Glomerular visceral epithelial cell (primary cell): ENCODE measurements around the gene SASH1.
A peak's percentile ranks its signal among the peaks of the same experiment; 100 is the strongest.
"Not testable (repeated sequence)": the region's sequence is repeated elsewhere in the genome, so short reads cannot be mapped to it uniquely, and the experiment has no call there.

ENCODE experiments used
- DNase-seq: peaks from one replicate; pipeline ENCODE4 v3.0.0-alpha.2; 2016; ENCODE audit errors: extremely low spot score

The SASH1 gene

DNA sequence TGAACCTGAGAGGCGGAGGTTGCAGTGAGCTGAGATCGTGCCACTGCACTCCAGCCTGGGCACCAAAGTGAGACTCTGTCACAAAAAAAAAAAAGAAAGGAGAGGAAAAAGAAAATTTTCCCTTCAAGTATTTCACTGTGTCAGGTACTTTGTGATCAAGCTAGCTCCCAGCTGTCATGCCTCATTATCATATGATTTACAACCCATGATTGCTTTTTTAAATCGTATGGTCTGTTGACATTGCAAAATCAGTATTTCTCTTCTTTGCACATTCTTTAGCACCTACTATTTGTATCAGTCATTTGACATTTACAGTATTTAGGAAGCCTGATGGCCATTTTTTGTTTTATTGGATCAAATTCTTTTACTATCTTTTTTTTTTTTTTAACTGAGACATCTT lies 22.4 kb downstream of the SASH1 start:
- no peak for DNase-seq

DNA sequence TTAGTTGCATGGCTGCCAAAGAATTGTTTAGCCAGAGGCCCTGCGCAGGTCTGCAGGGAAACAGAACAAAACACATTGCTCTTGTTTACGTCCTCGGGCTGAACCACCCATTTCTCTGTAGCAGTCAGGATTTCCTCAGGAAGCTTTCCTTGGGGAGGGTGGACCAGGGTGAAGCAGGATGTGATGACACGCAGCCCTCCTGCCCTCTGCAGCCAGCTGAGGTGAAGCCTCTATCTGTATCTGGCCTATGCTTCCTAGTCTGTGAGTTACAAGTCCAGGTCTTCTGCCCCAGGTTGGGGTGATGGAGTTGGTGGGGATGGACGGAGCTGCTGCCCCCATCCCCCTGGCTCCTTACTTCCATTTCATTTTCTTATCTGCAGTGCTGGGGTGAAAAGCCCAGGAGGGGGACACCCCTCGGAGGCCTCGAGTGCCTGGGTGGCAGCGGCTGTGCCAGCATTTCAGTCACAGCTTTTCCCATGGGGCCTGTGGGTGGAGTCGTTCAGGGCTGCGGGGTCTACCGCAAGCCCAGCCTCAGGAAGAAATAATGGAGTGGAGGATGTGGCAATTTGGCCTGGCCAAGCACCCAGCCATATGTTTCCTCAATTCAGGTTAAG lies 24.9 kb downstream of the SASH1 start:
- no peak for DNase-seq

- DNase-seq, result no peak
Measured at GRCh38 chr6:148370176-148370575, 27.5 kb downstream of the SASH1 start.

- no peak for DNase-seq
Measured at GRCh38 chr6:148374040-148374774, 31.6 kb downstream of the SASH1 start.

GRCh38 chr6:148375401-148375800 lies 32.8 kb downstream of the SASH1 start:
- no peak for DNase-seq

DNA sequence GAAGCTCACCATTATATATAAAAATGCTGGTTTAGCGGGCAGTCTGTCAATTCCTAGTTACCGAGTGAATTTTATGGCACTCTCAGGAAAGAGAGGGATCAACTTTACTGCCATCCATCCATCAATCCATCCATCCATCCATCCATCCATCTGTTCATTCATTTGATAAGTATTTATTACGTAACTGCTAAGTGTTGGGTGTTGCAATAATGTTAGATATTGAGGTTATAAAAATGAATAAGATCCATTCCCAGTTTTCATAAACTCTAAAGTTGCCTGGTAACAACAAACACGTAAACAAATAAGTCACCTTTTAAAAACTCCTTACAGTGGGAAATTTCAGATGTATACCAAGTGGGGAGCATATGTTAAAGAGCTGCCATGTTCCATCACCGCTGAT lies 36.8 kb downstream of the SASH1 start:
- DNase-seq, result no peak

DNA sequence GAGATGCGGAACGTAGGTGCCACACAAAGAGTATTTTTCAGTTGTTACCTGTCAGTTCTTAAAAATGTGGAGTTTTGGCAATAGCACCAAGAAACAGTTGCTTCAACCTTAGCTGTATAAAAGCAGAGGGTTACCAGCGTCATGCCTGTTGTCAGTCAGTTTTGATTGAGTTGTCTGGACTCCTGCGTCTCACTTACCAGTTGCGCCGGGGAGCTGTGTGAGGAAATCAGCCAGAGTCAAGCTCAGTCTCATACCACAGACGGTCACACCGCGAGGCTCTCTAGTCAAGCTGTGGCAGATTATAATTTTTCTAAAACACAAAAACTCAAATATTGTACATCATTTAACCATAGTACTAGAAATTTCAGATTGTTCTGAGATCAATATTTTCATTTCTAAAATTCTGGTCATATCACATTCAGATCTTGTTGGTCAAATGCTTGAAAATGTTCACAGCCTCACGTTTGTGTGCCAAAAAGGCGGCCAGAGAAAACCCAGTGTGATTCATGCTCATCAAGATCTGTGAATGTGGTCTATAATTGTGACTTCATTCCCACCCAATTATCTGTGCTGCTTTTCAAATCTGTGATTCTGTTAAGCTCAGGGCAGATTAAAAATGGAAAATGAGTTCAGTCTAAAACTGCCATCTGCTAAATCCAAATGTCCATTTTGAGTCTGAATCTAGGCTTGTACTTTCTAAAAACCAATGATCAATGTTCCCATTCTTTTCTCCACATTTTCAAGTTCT lies 37.5 kb downstream of the SASH1 start:
- peak; percentile 41 for DNase-seq

GRCh38 chr6:148382051-148382450 lies 39.4 kb downstream of the SASH1 start:
- DNase-seq, result not testable (repeated sequence)

GRCh38 chr6:148382861-148383260 lies 40.2 kb downstream of the SASH1 start:
- DNase-seq, result peak; percentile 81

GRCh38 chr6:148383658-148384368 lies 41.2 kb downstream of the SASH1 start:
- DNase-seq, result no peak

DNA sequence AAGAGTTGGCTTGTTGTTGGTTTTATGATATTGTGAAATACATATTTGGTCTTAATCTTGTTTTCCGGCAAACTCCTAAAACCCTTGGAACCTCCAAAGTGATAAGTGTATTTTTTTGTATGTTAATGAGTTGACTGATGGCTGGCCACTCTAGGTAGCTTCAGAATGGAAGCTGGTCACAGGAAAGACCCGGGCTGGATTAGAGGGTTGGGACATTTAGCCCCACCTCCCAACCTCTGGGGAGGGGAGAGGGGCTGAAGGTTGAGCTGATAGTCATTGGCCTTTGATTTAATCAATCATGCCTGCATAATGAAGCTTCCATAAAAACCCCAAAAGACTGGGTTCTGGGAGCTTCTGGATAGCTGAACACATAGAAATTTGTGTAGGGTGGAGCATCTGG lies 42.7 kb downstream of the SASH1 start:
- no peak for DNase-seq

- no peak for DNase-seq
Measured at GRCh38 chr6:148388521-148388920, 45.9 kb downstream of the SASH1 start.

- DNase-seq, result no peak
Measured at GRCh38 chr6:148389086-148389485, 46.4 kb downstream of the SASH1 start.

DNA sequence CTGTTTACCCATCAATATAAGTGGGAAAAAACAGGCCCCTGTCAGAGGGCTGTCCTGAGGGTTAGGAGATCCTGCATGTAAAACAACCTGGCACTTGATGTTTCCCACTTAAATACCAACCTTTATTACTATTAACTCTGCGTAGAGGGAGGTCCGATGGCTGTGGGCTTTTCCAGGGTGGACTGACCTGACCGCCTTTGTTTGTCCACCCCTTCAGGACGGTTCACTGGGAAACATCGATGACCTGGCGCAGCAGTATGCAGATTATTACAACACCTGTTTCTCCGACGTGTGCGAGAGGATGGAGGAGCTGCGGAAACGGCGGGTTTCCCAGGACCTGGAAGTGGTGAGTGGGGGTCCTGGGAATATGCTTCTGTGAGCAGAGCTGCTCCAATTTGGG lies 47.3 kb downstream of the SASH1 start:
- no peak for DNase-seq

DNA sequence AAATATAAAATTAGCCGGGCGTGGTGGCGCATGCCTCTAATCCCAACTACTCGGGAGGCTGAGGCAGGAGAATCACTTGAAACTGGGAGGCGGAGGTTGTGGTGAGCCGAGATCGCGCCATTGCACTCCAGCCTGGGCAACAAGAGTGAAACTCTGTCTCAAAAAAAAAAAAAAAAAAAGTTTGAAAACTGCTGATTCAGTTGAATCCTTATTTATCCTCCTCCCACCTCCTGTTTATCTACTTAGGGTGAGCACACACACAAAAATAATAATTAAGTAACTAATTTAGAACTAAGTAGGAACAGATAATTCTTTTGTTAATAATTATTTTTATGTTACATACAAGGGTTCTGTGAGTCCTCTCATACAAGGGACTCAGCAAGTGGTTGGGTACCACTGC lies 49.5 kb downstream of the SASH1 start:
- DNase-seq, result not testable (repeated sequence)

DNA sequence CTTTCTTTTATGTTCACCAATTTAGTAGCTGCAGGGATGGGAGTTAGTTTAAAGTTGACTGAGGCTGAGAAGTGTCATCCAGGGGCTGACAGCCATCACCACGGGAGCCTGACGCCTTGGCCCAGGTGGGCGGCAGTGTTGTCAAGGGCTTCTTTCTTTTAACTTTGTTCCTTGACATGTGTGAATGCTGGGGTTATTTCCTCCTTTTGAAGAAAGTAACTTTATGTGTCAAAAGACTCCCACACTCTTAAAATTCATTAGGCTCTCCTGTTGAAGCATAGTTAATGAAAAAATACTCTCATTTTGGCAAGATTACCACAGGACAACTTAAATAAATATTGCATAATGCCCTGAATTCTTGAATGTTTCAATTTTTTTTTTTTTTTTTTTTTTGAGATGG lies 50.0 kb downstream of the SASH1 start:
- DNase-seq, result no peak

DNA sequence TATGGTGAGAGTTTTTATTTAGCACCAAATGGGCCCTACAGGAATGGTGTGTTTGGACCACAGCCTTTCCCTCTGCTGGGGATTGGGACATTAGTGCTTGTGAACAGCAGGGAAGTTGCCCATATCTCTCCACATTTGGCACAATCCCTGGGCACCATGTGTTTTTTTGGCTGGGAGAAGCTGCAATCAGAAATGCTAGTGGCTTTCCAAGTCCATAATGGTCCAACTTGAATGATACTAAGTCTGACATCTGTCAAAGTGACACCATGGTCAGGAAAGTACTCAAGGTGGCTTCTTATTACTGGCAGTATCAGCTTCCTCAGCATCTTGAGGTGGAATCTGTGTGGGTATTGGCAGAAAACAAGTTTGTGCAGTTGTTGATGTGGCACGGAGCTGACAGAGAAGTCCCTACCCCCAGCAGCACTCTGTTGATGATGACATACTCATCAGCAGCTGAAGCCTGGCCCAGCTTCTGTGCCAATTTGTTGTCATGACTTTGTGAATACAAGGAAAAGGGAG lies 53.0 kb downstream of the SASH1 start:
- DNase-seq, result no peak

GRCh38 chr6:148396411-148396810 lies 53.8 kb downstream of the SASH1 start:
- no peak for DNase-seq

DNA sequence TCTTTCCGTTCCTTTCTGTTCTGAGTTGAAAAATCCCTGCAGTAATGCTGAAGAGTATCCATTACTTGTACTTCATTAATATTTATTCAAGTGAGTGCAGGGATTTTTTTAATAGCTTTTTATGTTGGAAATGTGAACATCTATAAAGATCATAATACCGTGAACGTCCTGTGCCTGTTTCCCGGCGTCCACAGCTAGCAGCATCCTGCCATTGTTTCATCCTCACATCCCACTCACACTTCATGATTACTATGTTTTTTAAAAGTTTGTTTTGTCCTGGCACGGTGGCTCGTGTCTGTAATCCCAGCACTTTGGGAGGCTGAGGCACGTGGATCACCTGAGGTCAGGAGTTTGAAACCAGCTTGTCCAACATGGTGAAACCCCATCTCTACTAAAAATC lies 54.3 kb downstream of the SASH1 start:
- no peak for DNase-seq

GRCh38 chr6:148398244-148398643 lies 55.6 kb downstream of the SASH1 start:
- DNase-seq, result no peak

DNA sequence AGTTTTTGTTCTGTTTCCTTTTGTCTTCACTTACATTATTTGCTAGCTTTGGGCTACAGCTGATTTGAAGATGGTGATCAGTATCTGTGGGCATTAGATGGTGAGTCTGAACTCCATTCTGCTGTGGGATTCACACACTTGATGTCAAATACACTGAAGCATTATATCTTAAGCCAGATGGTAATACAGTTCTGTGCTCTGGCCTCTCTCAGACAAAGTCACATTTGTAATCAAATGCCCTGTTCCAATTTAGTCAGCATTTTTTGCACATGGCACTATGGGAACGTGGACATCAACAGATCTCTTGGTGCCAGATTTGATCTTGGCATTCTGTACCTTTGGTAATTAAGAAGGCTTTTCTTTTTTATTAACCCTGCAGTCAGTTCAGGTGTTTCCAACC lies 56.0 kb downstream of the SASH1 start:
- DNase-seq, result no peak

DNA sequence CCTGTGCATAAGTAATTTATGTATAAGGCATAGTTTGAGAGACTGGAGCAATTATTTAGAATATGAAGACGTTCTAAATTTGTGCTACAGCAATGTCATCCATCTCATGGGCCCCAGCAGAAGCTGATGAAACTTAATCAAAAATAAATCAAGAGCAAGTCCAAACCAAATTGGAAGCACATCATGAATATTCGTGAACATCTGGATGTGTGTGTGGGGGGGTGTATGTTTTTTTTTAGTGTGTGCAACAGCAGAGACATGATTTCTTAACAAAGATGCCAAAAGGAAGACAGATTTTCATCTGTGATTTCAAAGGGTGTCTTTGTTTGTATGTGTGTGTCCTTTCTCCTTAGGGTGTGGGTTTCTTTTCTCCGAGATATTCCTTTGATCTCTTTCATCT lies 58.9 kb downstream of the SASH1 start:
- no peak for DNase-seq
